SIG-M5 treated with dmso at 0.1 percent for 504 hours (cell line): ENCODE results near the gene RBMS3.

Experiments
- DNase-seq: peaks from one replicate; lab custom pipeline; 2025; ENCODE audit not compliant: unreplicated experiment; lab: John Stamatoyannopoulos, UW

The RBMS3 gene

GRCh38 chr3:29608414-29609327, 327.8 kb downstream of the RBMS3 start:
- no peak for DNase-seq

- DNase-seq, result no peak
Observed at GRCh38 chr3:29609328-29609811, 328.5 kb downstream of the RBMS3 start.

- DNase-seq, result no peak
Observed at GRCh38 chr3:29610781-29611180, 329.9 kb downstream of the RBMS3 start.

- DNase-seq, result no peak
Observed at GRCh38 chr3:29611252-29611651, 330.4 kb downstream of the RBMS3 start.

GRCh38 chr3:29612536-29612935, 331.7 kb downstream of the RBMS3 start:
- no peak for DNase-seq

GRCh38 chr3:29614954-29615353, 334.1 kb downstream of the RBMS3 start:
- no peak for DNase-seq

- peak; percentile 12 for DNase-seq
Observed at GRCh38 chr3:29618395-29619282, 337.8 kb downstream of the RBMS3 start.

- DNase-seq, result no peak
Observed at GRCh38 chr3:29619676-29620075, 338.8 kb downstream of the RBMS3 start.

- no peak for DNase-seq
Observed at GRCh38 chr3:29627136-29628117, 346.6 kb downstream of the RBMS3 start.

- no peak for DNase-seq
Observed at GRCh38 chr3:29628795-29629194, 347.9 kb downstream of the RBMS3 start.

GRCh38 chr3:29635888-29636287, 355.0 kb downstream of the RBMS3 start:
- no peak for DNase-seq

- no peak for DNase-seq
Observed at GRCh38 chr3:29637068-29637467, 356.2 kb downstream of the RBMS3 start.

- no peak for DNase-seq
Observed at GRCh38 chr3:29639578-29640290, 358.9 kb downstream of the RBMS3 start.

GRCh38 chr3:29642393-29643033, 361.6 kb downstream of the RBMS3 start:
- no peak for DNase-seq

GRCh38 chr3:29643034-29643425, 362.2 kb downstream of the RBMS3 start:
- DNase-seq, result no peak

GRCh38 chr3:29644261-29644660, 363.4 kb downstream of the RBMS3 start:
- no peak for DNase-seq

GRCh38 chr3:29644956-29645636, 364.2 kb downstream of the RBMS3 start:
- no peak for DNase-seq

GRCh38 chr3:29646043-29646442, 365.2 kb downstream of the RBMS3 start:
- DNase-seq, result no peak
